HG03342 (cell line): ENCODE data around the gene GABPB1.

Source experiments
- ATAC-seq: cut with Tn5 transposase; IDR thresholded peaks from one replicate; pipeline ENCODE4 v1.9.1; 2021; ENCODE audit warnings: mild to moderate bottlenecking, moderate library complexity; ENCODE audit not compliant: unreplicated experiment

GABPB1 gene

DNA sequence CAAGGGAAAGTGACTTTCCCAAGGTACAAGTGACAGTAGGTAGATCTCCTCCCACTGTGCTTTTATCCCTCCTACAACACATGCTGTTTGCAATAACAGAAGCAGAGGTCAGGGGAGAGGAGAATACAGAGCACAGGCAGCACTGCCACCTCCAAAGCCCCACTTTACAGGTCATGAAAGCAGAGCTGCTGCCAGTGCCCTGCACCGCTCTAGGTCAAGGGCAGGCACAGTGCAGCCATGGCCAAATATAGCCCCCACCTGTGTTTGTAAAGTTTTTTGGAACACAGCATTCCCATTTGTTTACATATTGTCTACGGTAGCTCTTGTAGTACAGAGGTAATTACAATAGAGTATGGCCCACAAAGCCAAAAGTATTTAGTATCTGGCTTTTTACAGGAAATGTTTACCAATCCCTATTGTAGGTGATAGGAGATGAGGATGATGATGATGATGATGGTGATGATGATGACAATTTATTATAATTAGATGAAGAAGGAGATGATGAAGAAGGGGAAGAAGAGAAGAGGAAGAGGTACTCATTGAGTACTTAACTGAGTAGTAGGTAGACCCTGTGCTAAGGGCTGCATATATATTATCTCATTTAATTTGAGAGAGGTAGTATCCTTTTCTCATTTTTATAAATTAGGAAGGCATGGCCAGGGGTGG is 109.9 kb downstream of the GABPB1 start:
- no peak for ATAC-seq

DNA sequence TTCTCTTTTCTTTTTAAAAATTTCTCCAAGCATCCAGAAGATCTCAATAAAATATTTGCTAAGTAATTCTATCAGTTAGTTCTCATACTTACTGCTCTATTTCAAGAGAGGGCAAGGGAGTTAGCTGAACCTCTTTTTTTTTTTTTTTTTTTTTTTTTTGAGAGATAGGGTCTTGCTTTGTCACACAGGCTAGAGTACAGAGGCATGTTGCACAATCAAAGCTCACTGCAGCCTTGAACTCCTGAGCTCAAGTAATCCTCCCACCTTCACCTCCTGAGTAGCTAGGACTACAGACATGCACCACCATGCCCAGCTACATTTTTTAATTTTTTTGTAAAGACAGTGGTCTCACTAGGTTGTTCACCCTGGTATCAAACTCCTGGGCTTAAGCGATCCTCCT is 110.8 kb downstream of the GABPB1 start:
- ATAC-seq, result no peak

DNA sequence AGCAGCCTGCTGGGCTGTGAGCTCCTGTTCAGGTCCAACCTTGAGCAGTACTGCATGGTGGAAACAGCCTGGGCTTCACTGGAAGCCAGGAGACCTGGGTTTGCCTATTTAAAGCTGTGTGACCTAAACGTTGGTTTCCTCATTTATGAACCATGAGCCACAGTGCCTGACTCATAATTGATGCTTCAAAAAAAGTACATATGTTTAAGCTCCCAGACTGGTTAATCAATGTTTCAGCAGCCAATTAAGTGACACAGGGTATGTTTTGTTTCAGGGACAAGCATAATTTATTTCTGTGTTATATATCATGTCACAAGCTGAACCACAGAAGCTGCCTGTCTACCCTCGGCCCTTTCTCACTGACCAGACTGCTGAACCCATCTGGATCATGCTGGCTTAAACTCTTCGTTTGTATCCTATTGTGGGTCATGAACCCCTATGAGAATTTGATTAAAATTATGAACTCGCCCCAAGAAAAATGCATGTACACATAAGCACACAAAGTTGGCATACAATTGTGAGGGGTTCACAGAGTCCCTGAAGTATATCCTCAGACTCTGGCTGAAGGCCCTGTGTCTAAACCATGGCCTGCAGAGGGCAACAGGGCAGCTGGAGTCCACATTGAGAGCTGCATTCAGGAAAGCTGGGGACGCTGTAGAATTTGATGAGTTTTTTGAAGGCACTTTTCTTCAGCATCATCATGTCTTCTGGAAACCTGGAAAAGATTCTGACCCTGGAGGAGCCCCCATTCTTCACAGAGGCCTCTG is 113.1 kb downstream of the GABPB1 start:
- no peak for ATAC-seq

DNA sequence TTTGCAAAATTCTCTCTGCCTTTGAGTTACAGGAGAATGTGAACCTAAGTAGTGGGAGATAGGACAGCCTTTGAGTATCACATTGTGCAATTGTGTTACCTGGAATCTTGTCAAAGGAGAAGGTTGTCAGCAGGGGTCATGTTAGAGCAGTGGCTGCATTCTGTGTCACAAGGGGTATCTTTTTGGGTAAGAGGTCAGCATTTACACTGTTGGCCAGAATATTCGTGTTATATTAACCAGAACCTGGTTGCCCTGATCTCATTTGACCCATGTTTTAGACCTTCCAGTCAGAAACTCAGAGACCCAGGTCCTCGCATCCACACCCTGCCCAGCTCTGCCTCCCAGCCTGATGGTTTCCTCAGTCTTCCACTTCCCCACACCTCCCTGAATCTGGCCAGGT is 116.7 kb downstream of the GABPB1 start:
- ATAC-seq, result no peak

DNA sequence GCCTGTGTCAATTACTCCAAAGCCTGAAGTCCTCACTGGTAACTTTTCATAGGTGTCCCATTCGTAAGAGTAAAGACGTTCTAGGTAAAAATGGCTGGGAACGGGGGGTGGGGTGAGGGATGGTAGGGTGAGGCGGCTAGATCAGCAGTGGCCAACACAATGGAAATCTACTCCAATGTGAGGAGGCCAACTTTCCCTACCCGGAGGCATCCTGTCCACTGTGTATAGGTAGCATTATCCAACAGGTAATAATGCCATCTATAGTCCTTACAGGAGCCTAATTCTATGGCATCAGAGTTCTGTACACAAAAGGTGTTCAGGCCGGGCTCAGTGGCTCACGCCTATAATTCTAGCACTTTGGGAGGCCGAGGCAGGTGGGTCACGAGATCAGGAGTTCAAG is 118.6 kb downstream of the GABPB1 start:
- ATAC-seq, result no peak

DNA sequence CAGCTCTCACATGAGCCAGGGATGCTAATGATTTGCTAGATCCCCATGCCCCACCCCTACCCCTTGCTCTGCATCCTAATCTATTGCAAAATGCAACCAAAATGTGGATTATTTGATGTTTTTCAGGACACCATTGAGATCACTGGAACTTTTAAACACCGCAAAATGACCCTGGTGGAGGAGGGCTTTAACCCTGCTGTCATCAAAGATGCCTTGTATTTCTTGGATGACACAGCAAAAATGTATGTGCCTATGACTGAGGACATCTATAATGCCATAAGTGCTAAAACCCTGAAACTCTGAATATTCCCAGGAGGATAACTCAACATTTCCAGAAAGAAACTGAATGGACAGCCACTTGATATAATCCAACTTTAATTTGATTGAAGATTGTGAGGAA is 119.2 kb downstream of the GABPB1 start:
- ATAC-seq, result no peak

DNA sequence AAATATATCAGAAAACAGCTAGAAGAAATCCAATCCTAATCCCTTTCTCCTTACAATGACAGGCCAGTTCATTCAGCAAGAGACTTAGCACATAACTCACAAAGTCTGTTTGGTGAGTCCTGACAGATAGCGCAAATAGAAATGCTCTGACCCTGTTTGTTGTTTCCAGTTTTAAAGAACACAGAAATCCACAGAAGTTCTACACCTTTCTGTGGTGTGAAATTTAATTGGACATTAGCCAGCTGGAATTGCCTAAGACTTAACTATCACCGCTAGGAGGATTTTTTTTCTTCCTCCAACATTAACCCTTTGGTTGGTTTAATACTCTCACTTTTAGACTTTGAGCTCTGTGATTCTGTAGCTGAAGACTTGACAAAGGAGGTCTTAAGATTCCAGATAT is 120.2 kb downstream of the GABPB1 start:
- no peak for ATAC-seq

DNA sequence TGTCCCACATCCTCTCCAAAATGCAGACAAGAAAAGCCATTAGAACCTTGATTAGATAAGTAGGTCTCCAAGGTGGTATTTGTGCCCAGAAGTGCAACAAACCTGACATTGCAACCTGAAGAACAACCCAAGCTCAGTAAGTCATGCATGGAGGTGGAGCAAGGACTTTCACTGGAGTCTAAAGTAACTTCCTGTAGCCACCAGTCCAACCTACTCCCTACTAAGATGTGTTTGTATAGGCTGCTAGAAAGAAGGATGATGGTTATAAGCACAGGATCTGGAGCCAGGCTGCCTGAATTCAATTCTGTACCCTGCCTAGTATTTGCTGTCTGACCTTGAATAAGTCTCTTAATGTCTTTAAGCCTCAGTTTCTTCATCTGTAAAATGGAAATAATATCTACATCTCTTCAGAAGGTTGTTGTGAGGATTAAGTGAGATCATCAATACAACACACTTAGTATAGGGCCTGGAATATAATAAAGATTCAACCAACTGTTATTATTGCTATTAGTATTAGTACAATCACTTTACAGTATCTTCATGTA is 121.7 kb downstream of the GABPB1 start:
- no peak for ATAC-seq

DNA sequence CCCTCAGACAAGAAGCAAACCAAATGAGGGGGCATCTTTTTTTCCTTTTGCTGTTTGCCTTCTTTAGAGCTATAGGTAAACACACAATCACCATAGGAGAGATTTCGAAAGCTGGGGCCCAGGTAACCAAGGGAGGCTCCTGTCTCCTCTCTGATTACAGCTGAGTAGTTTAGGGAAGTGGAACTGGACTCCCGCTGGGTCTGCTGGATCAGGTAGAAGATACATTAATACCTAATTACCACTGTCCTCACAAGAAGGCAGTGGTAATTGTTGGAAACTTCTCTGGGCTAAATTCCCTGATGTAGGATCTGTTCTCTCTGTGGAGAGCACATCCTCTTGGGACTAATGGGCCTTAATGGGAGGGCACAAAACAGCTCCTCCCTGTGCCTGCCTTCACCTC is 122.2 kb downstream of the GABPB1 start:
- no peak for ATAC-seq

DNA sequence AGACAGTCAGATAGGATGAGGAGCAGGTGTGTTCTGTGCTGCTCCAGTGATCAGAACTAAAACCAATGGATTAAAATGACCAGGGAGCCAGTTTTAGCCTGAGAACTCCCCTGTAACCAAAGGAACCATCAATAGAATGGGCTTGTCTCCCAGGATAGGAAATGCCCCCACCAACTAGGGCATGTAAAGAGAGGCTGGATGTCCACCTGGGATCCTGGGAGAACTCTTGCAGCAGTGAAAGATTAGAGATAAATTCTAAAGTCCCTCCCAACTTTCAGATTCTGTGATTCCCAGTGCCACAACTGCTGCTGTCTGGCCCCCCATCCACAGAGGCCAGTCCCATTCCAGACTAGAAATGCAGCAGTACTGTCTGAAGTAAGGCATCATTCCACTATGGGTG is 123.2 kb downstream of the GABPB1 start:
- no peak for ATAC-seq

DNA sequence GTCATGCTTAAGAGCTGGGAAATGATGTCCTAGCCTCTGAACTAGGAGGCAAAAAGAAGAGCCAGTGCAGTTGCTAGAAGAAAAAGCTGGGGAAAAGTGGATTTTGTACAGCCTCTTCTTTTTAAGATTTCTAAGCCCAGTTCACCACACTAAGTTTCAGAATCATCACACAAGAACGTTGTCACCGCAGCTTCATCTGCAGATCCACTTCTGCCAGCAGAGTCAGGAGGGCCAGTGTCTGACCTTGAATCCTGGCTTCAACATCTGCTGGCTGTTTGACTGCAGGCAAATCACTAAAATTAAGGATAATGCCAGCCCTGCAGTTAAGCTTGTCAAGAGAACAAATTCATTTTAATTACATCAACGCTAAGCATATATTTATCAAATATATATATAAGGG is 125.7 kb downstream of the GABPB1 start:
- no peak for ATAC-seq

DNA sequence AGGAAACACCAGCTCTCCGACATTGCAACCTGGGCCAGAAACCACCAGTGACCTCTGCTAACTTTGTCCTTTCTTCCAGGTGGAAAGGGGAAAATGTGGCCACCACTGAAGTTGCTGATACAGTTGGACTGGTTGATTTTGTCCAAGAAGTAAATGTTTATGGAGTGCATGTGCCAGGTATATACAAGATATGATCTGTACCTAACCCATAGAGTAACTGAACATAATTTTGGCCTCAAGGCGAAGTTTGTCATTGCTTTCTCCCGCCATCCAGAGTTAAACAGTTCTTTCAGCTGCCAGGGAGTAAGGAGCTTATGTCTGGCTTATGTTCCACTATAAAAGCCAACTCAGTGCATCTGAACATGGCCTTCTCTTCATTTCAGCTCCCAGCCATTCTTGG is 126.1 kb downstream of the GABPB1 start:
- ATAC-seq, result no peak

DNA sequence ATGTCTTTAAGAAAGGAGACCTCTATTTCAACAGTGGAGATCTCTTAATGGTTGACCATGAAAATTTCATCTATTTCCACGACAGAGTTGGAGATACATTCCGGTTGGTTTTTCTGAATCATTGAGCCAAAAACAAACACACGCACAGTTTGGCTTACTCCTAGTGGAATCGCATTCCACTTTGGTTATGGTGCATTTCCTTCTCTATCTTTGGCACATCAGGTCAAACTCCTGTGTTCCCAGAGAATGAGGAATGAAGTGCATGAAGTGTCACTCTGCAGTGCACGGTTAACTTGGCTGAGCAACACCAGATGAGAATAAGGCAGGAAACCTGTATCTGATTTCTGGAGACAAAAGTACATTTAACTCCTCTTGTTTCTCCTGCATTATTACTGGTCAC is 127.9 kb downstream of the GABPB1 start:
- ATAC-seq, result no peak

DNA sequence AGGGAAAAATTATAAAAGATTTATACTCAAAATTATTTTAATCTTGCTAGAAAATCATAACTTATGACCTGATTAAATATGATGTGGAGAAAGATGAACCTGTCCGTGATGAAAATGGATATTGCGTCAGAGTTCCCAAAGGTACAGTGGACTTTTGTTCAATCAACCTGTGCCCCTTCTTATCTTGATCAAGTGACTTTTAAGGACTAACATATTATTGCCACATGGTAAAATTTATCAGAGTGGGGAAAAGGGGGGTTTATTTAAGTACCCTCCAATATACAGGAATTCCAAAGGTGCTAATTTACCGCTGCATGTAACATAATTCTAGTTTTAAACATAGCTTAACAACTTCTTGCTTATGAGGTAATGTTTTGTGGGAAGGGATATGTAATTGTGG is 129.1 kb downstream of the GABPB1 start:
- no peak for ATAC-seq
